GM12878 (cell line): ENCODE measurements around the gene GM2A. TPM values are rescaled to one million over a fixed set of nuclear protein-coding genes. Genes with fewer than 3 reads are reported as not detected.

ENCODE experiments used
- ATAC-seq: fragments of 200-7000 bp; cut with Tn5 transposase; 3 replicates; pipeline ENCODE4 v1.9.1; 2020; ENCODE audit warnings: mild to moderate bottlenecking, moderate library complexity
- BruUV-seq: library from RNA; stranded (reverse); fragments of 400-500 nt; replicated peaks from 2 replicates; lab custom pipeline; 2021; lab: Mats Ljungman, UMichigan
- CTCF ChIA-PET: fragments of 300-600 bp; sonication (Branson Sonifier 250); formaldehyde crosslinking; extraction: SDS; loops from one replicate; lab custom pipeline; 2021; ENCODE audit warnings: inconsistent platforms; lab: Yijun Ruan, JAX
- POLR2A ChIA-PET: fragments of 350-600 bp; formaldehyde crosslinking; extraction: SDS; loops from one replicate; lab custom pipeline; 2021; ENCODE audit warnings: inconsistent platforms; lab: Charles Lee
- RAD21 ChIA-PET: fragments of 300-600 bp; sonication (Branson Sonifier 250); formaldehyde crosslinking; loops from one replicate; lab custom pipeline; 2023; ENCODE audit warnings: antibody characterized with exemption; ENCODE audit not compliant: unreplicated experiment; lab: Charles Lee
- SMC1A ChIA-PET: fragments of 300-600 bp; sonication (Branson Sonifier 250); formaldehyde crosslinking; loops from one replicate; lab custom pipeline; 2023; ENCODE audit not compliant: unreplicated experiment, uncharacterized antibody; lab: Charles Lee
- DNase-seq: peaks from one replicate; pipeline ENCODE4 v3.0.0-alpha.2; 2011; ENCODE audit warnings: low read depth, low spot score
- FAIRE-seq: peaks from 3 replicates; lab custom pipeline; 2011; peaks lifted over from hg19 to GRCh38; lab: Jason Lieb, UNC
- H2AFZ ChIP-seq: 2 replicates; pipeline ENCODE4 v1.6.0; 2011; ENCODE audit warnings: low read depth, low read length, control low read depth; ENCODE audit not compliant: control insufficient read depth
- H3K27ac ChIP-seq: 2 replicates; pipeline ENCODE4 v1.5.1; 2011; ENCODE audit warnings: control low read depth; ENCODE audit not compliant: control insufficient read depth, insufficient read depth
- H3K27me3 ChIP-seq, 2 experiments: replicated peaks in 1 of 2; 2 replicates each; pipeline versions ENCODE4 v1.6.0 to v1.6.1; 2011; ENCODE audit warnings: low read length in 1 of 2; ENCODE audit not compliant: control insufficient read depth in 2 of 2, insufficient read depth in 2 of 2
- H3K36me3 ChIP-seq, 2 experiments: 2 replicates each; pipeline ENCODE4 v1.5.1; 2011; ENCODE audit warnings: low read length in 1 of 2; ENCODE audit not compliant: control insufficient read depth in 2 of 2, insufficient read depth in 2 of 2
- H3K4me1 ChIP-seq: 2 replicates; pipeline ENCODE4 v1.6.1; 2011; ENCODE audit warnings: mild to moderate bottlenecking, low read length, moderate library complexity, mixed read lengths; ENCODE audit not compliant: control insufficient read depth, insufficient read depth
- H3K4me2 ChIP-seq: 2 replicates; pipeline ENCODE4 v1.6.0; 2011; ENCODE audit warnings: control low read depth; ENCODE audit not compliant: control insufficient read depth, insufficient read depth
- H3K4me3 ChIP-seq: fragments of 200-600 bp; sonication (generic); 2 replicates; pipeline ENCODE4 v1.5.1; 2016
- H3K79me2 ChIP-seq: 2 replicates; pipeline ENCODE4 v1.6.0; 2011; ENCODE audit warnings: low read length; ENCODE audit not compliant: control insufficient read depth, insufficient read depth
- H3K9ac ChIP-seq: 2 replicates; pipeline ENCODE4 v1.8.0; 2011; ENCODE audit warnings: low read length, control low read depth, mixed read lengths; ENCODE audit not compliant: control insufficient read depth, insufficient read depth
- H3K9me3 ChIP-seq: replicated peaks from 3 replicates; pipeline ENCODE4 v1.5.1; 2011; ENCODE audit warnings: mild to moderate bottlenecking, low read length; ENCODE audit not compliant: control insufficient read depth, insufficient read depth
- H4K20me1 ChIP-seq: 2 replicates; pipeline ENCODE4 v1.6.0; 2011; ENCODE audit not compliant: control insufficient read depth, insufficient read depth
- CEBPB ChIP-seq, 2 experiments: fragments of 150-350 bp in 1 of 2; IDR thresholded peaks; 2 replicates each; pipeline ENCODE4 v1.6.1; 2012 to 2014; ENCODE audit warnings: low read depth in 2 of 2, low read length in 2 of 2, borderline replicate concordance in 1 of 2, inconsistent platforms in 1 of 2
- SPI1 ChIP-seq: IDR thresholded peaks from 2 replicates; pipeline ENCODE4 v1.6.1; 2011; ENCODE audit warnings: low read depth, mild to moderate bottlenecking, low read length, moderate library complexity, borderline replicate concordance; ENCODE audit not compliant: insufficient read depth
- STAT3 ChIP-seq: IDR thresholded peaks from 2 replicates; pipeline ENCODE4 v1.6.1; 2011; ENCODE audit warnings: low read depth, low read length, improper control_type of control experiment
- YY1 ChIP-seq: IDR thresholded peaks from 2 replicates; pipeline ENCODE4 v1.6.1; 2011; ENCODE audit warnings: low read depth, mild to moderate bottlenecking, low read length
- WGBS: methylation state at CpG from one replicate; pipeline ENCODE4 v1.1.6; 2016; ENCODE audit warnings: low lambda C conversion rate; ENCODE audit not compliant: insufficient replicate concordance, insufficient coverage; ENCODE audit errors: missing lambda C conversion rate; 5-methylcytosine and 5-hydroxymethylcytosine counted together
- in situ Hi-C: fragments of 300-500 bp; cut with MboI; formaldehyde crosslinking; loops from 9 replicates; pipeline ENCODE4 v1.14.3; 2018; ENCODE audit warnings: mixed read lengths
- intact Hi-C: fragments of 100-400 bp; cut with micrococcal nuclease; formaldehyde crosslinking; loops from one replicate; pipeline ENCODE4 v1.14.2; 2022; ENCODE audit not compliant: unreplicated experiment
- polyA plus RNA-seq, 11 experiments: library from polyadenylated mRNA; depleted of rRNA in 4 of 11; unstranded in 6 of 11; stranded (reverse) in 5 of 11; fragments of >200 nt; fragmentation: Nextera tagmentation in 4 of 11; fragmentation: Illumina TruSeq in 1 of 11; extraction: Ambion mirVana in 4 of 11; extraction: Trizol in 1 of 11; gene quantifications; 1 replicate in 1 of 11; 2 replicates in 10 of 11; pipeline versions ENCODE4 v1.2.1 to v1.2.3, GENCODE V29; 2011 to 2016; ENCODE audit warnings: inconsistent platforms in 2 of 11, missing spikeins in 2 of 11, low read depth in 1 of 11
- total RNA-seq, 4 experiments: library from RNA; depleted of rRNA in 3 of 4; stranded (reverse); fragments of >200 nt in 3 of 4; fragmentation: Illumina TruSeq in 1 of 4; extraction: Trizol in 1 of 4; gene quantifications; 2 replicates each; pipeline versions ENCODE4 v1.2.1 to v1.2.3, GENCODE V29; 2013 to 2021
- TF ChIP-seq, protein P1 (sequence below): IDR thresholded peaks from 2 replicates; pipeline ENCODE4 v1.6.1; 2011; ENCODE audit warnings: borderline replicate concordance, low read depth, mild to moderate bottlenecking, moderate library complexity, mixed read lengths, low read length; ENCODE audit not compliant: insufficient read depth; ENCODE audit errors: extremely low read length
- TF ChIP-seq, protein P2 (sequence below): IDR thresholded peaks from 2 replicates; pipeline ENCODE4 v1.6.1; 2012; ENCODE audit warnings: low read depth, low read length, improper control_type of control experiment

GM2A gene
- total and polyA plus RNA-seq, 10 of the 15 experiments (the other 5 are each of a cell fraction or from before 2014, with no cell fraction given), result 33.6 to 106 (median 68.2) TPM

GRCh38 chr5:151281001-151281639 lies 28.1 kb downstream of the GM2A start (continued):
- TF ChIP-seq, protein P1, sequence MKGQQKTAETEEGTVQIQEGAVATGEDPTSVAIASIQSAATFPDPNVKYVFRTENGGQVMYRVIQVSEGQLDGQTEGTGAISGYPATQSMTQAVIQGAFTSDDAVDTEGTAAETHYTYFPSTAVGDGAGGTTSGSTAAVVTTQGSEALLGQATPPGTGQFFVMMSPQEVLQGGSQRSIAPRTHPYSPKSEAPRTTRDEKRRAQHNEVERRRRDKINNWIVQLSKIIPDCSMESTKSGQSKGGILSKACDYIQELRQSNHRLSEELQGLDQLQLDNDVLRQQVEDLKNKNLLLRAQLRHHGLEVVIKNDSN, result no peak
- no peak for TF ChIP-seq CEBPB (IDR thresholded peaks at IDR 0.05; ENCODE audit: borderline replicate concordance in 1 of 2, low read depth in 2 of 2, low read length in 2 of 2)
- TF ChIP-seq, protein P2, sequence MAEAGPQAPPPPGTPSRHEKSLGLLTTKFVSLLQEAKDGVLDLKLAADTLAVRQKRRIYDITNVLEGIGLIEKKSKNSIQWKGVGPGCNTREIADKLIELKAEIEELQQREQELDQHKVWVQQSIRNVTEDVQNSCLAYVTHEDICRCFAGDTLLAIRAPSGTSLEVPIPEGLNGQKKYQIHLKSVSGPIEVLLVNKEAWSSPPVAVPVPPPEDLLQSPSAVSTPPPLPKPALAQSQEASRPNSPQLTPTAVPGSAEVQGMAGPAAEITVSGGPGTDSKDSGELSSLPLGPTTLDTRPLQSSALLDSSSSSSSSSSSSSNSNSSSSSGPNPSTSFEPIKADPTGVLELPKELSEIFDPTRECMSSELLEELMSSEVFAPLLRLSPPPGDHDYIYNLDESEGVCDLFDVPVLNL, result no peak

DNA sequence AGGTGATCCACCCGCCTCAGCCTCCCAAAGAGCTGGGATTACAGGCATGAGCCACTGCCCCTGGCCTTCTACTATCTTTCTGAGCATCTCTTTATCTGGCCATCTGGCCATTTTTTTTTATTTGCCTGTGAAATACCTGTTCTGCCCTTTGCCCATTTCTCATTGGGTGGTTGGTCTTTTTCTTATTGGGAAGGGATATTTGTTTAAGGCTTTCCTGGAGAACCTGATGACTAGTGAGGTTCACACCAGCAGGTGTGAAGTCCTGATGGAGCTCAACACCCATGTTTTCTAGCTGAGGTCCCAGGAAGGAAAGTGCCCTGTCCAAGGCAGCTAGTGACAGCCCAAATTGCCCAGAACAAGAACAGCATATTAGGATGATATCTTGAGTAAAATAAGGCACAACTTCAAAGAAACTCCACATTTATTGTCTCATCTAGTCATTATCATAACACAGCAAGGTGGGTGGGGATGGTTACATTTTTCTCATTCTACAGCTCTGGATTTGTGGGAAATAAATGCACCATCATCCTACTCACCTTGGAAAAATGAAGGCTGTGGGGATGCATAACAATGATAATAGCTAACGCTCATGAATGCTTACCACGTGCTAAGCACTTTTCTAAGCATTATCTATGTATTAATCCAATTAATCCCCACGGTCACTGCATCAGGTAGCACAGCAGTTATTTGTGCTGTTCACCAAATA lies 30.3 kb downstream of the GM2A start:
- FAIRE-seq, result no peak
- no peaks in the 10 kb centered on the region for H3K79me2 ChIP-seq
- no peak for ATAC-seq
- in situ Hi-C loops, result no loop called here
- BruUV-seq, result no TSS peak
- no peaks in the 10 kb centered on the region for H3K27me3 ChIP-seq
- H3K4me1 ChIP-seq, result no peaks in the 10 kb centered on the region
- no peak overlapping the region for H3K27ac ChIP-seq
- no peak overlapping the region for H3K4me3 ChIP-seq
- ChIA-PET CTCF (interaction anchor here (0.7 to 3.0 kb wide), 9 partner anchors 8 to 74 kb away, joined by 3 to 10 read pairs (median 5); no protein-coding TSS in a partner anchor), SMC1A (interaction anchor here (1.3 to 1.4 kb wide), 2 partner anchors 24 to 117 kb away, joined by 3 to 5 read pairs; no protein-coding TSS in a partner anchor), POLR2A (no interaction called here), RAD21 (interaction anchor here (0.7 to 1.6 kb wide), 4 partner anchors 25 to 34 kb away, joined by 3 to 5 read pairs (median 4); partner anchors contain the start of gene GM2A)
- intact Hi-C loops, result no loop called here
- TF ChIP-seq STAT3 (no peak), YY1 (no peak), SPI1 (no peak)
- no peak overlapping the region for H3K9ac ChIP-seq
- DNase-seq, result no peak
- no peaks in the 10 kb centered on the region for H3K9me3 ChIP-seq
- no peak overlapping the region for H3K4me2 ChIP-seq
- H4K20me1 ChIP-seq, result no peaks in the 10 kb centered on the region
- WGBS, result 52% methylated on average over 4 of the region's 4 CpGs
- no peaks in the 10 kb centered on the region for H3K36me3 ChIP-seq
- H2AFZ ChIP-seq, result no peak overlapping the region
